IPS-20b (cell line): ENCODE measurements around the gene SPATA12.

ENCODE experiments used
- H3K27ac ChIP-seq: one replicate; pipeline ENCODE4 v1.5.1; 2013; ENCODE audit warnings: low read length
- H3K27me3 ChIP-seq: 2 replicates; pipeline ENCODE4 v1.6.1; 2013; ENCODE audit warnings: mild to moderate bottlenecking, low read length, inconsistent platforms; ENCODE audit not compliant: insufficient read depth
- H3K36me3 ChIP-seq: 2 replicates; pipeline ENCODE4 v1.6.1; 2013; ENCODE audit warnings: low read depth, mild to moderate bottlenecking, inconsistent platforms, low read length, moderate library complexity; ENCODE audit not compliant: insufficient read depth
- H3K4me1 ChIP-seq: 2 replicates; pipeline ENCODE4 v1.6.1; 2013; ENCODE audit warnings: mild to moderate bottlenecking, control low read depth, inconsistent platforms, low read length, moderate library complexity; ENCODE audit not compliant: insufficient read depth
- H3K4me3 ChIP-seq: 2 replicates; pipeline ENCODE4 v1.5.1; 2013; ENCODE audit warnings: mild to moderate bottlenecking, low read length, inconsistent platforms
- H3K9ac ChIP-seq: 2 replicates; pipeline ENCODE4 v1.6.1; 2013; ENCODE audit warnings: low read depth, mild to moderate bottlenecking, inconsistent platforms, low read length, moderate library complexity
- H3K9me3 ChIP-seq: 2 replicates; pipeline ENCODE4 v1.6.1; 2013; ENCODE audit warnings: mild to moderate bottlenecking, low read depth, low read length, inconsistent platforms; ENCODE audit not compliant: insufficient read depth

Gene SPATA12

GRCh38 chr3:57057351-57057750, 3.1 kb upstream of the SPATA12 start:
- Histone ChIP-seq H3K4me3 (no peak overlapping the region), H3K27ac (no peak overlapping the region), H3K4me1 (peaks cover 11% of the 10 kb centered on the region; the same call in 1 of the 2 replicates), H3K9me3 (no peaks in the 10 kb centered on the region), H3K9ac (no peak overlapping the region), H3K27me3 (no peaks in the 10 kb centered on the region), H3K36me3 (no peaks in the 10 kb centered on the region)

- no peaks in the 10 kb centered on the region for H3K9me3 ChIP-seq
- H3K4me1 ChIP-seq, result peaks cover 14% of the 10 kb centered on the region
- no peak overlapping the region for H3K9ac ChIP-seq
- H3K27me3 ChIP-seq, result no peaks in the 10 kb centered on the region
- H3K27ac ChIP-seq, result no peak overlapping the region
- H3K36me3 ChIP-seq, result no peaks in the 10 kb centered on the region
- H3K4me3 ChIP-seq, result no peak overlapping the region
Measured at GRCh38 chr3:57059411-57059810, 1.1 kb upstream of the SPATA12 start.

GRCh38 chr3:57061556-57061955, 1.1 kb downstream of the SPATA12 start:
- Histone ChIP-seq H3K27me3 (no peaks in the 10 kb centered on the region), H3K9ac (peak overlapping the region; percentile 35; the same call in 1 of the 2 replicates), H3K4me3 (no peak overlapping the region), H3K27ac (no peak overlapping the region), H3K9me3 (no peaks in the 10 kb centered on the region), H3K4me1 (peaks cover 14% of the 10 kb centered on the region), H3K36me3 (no peaks in the 10 kb centered on the region)

DNA sequence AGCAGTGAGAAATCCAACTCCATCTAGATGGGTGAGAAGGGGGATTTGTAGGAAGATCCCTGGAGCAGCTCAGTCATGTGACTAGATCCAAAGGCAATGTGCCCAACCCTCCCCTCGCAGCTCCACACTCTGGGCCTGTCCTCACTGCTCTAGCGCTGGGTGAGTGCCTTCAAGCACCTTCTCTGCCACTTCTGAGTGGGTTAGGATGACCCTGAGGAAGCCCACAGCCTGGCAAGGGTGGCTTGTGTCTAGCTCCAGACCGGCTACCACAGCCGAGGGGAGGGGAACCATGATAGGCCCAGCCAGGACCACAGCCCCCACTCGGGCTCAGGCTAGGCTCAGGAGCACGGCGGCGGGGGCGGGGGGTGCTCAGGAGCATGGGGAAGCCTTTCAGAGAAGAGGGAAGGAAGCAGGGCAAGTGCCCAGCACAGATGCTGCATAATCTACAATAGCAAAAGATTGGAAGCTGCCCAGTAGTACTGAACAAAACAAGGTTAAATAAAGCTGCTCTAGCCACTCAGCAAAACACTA, 1.7 kb downstream of the SPATA12 start:
- Histone ChIP-seq H3K4me1 (peaks cover 14% of the 10 kb centered on the region), H3K27me3 (no peaks in the 10 kb centered on the region), H3K9me3 (no peaks in the 10 kb centered on the region), H3K27ac (no peak overlapping the region), H3K36me3 (no peaks in the 10 kb centered on the region), H3K4me3 (no peak overlapping the region), H3K9ac (peak overlapping the region; percentile 35; the same call in 1 of the 2 replicates)

GRCh38 chr3:57063032-57063431, 2.6 kb downstream of the SPATA12 start:
- Histone ChIP-seq H3K27me3 (no peaks in the 10 kb centered on the region), H3K27ac (no peak overlapping the region), H3K36me3 (no peaks in the 10 kb centered on the region), H3K4me3 (no peak overlapping the region), H3K9me3 (no peaks in the 10 kb centered on the region), H3K9ac (no peak overlapping the region), H3K4me1 (peaks cover 14% of the 10 kb centered on the region)

- H3K4me1 ChIP-seq, result peaks cover 17% of the 10 kb centered on the region
- no peaks in the 10 kb centered on the region for H3K36me3 ChIP-seq
- no peak overlapping the region for H3K27ac ChIP-seq
- H3K9ac ChIP-seq, result no peak overlapping the region
- no peaks in the 10 kb centered on the region for H3K27me3 ChIP-seq
- no peak overlapping the region for H3K4me3 ChIP-seq
- no peaks in the 10 kb centered on the region for H3K9me3 ChIP-seq
Measured at GRCh38 chr3:57064001-57064400, 3.5 kb downstream of the SPATA12 start.

DNA sequence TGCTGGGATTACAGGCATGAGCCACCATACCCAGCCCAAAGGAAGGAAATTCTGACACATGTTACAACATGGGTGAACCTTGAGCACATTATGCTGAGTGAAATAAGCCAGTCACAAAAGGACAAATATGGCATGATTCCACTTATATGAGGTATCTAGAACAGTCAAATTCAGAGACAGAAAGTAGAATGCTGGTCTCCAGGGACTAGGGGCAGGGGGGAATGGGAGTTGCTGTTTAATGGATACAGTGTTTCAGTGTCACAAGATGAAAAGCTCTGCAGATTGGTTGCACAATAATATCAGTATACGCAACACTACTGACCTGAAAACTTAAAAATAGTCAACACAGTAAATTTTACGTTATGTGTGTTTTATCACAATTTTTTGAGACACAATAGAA, 4.1 kb downstream of the SPATA12 start:
- Histone ChIP-seq H3K4me1 (peaks cover 17% of the 10 kb centered on the region), H3K9ac (no peak overlapping the region), H3K27ac (no peak overlapping the region), H3K9me3 (no peaks in the 10 kb centered on the region), H3K36me3 (no peaks in the 10 kb centered on the region), H3K27me3 (no peaks in the 10 kb centered on the region), H3K4me3 (no peak overlapping the region)

DNA sequence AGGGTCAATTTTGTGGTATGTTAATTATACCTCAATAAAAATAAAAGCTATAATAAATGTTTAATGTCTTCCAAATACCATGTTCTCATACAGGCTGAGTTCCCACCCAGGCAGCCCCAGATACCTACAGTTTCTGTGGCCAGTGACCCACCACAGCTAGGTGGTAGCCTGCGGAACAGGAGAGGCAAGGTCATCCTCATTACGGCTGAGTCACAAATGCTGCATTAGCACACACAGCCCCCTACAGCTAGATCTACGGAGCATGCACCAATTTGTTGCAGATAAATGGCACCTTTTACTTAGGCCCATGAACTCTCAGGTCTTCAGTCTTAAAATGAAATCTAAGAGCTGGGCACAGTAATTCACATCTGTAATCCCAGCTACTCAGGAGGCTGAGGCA, 5.1 kb downstream of the SPATA12 start:
- Histone ChIP-seq H3K27me3 (no peaks in the 10 kb centered on the region), H3K9me3 (no peaks in the 10 kb centered on the region), H3K27ac (no peak overlapping the region), H3K4me1 (peaks cover 15% of the 10 kb centered on the region), H3K9ac (no peak overlapping the region), H3K36me3 (no peaks in the 10 kb centered on the region), H3K4me3 (no peak overlapping the region)

- no peaks in the 10 kb centered on the region for H3K36me3 ChIP-seq
- peaks cover 11% of the 10 kb centered on the region; the same call in 1 of the 2 replicates for H3K4me1 ChIP-seq
- no peak overlapping the region for H3K4me3 ChIP-seq
- H3K27ac ChIP-seq, result no peak overlapping the region
- H3K9me3 ChIP-seq, result no peaks in the 10 kb centered on the region
- H3K9ac ChIP-seq, result no peak overlapping the region
- no peaks in the 10 kb centered on the region for H3K27me3 ChIP-seq
Measured at GRCh38 chr3:57066471-57066870, 6.0 kb downstream of the SPATA12 start.

DNA sequence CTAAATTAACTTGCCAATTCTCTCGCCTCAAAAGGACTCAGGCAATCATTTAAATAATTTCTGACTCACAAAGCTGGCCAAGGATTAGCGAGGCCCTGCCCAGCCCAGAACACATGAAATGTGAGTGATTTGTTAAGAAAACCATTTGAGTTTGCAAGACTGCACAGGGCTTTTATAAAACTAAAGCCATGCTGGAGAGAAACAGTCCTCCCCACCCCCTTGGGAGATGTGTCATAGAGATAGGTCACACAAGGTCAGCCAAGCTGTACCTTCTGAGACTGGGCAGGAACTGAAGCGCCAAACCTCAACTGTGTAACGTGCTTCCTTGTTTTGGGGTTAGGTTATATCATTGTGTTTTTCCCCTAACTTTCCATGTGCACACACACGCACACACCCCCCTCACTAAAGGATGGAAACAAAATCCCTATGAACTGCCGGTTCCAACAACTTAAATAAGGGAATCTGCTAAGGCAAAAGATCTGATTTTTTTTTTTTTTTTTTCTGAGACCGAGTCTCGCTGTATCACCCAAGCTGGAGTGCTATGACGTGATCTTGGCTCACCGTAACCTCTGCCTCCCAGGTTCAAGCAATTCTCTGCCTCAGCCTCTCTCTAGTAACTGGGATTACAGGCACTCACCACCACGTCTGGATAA, 8.1 kb downstream of the SPATA12 start:
- no peak overlapping the region for H3K27ac ChIP-seq

DNA sequence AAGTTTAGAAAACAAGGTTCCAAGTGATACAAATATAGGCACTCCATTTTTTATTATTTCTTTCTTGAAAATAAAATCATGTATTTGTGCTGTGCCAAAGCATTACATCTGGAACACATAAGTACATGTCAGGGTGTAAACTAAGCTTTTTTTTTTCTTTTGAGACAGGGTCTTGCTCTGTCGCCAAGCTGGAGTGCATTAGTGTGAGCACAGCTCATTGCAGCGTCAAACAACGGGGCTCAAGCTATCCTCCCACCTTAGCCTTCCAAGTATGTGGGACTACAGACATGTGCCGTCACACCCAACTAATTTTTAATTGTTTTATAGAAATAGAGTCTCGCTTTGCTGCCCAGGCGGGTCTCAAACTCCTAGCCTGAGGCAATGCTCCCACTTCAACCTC, 9.0 kb downstream of the SPATA12 start:
- Histone ChIP-seq H3K27ac (no peak overlapping the region), H3K9ac (no peak overlapping the region), H3K36me3 (no peaks in the 10 kb centered on the region), H3K4me1 (0 out of 2 replicates have a peak, but pooled peaks cover 3% of the 10 kb centered on the region), H3K9me3 (no peaks in the 10 kb centered on the region), H3K27me3 (no peaks in the 10 kb centered on the region), H3K4me3 (no peak overlapping the region)

More for the DNA sequence above, 8.1 kb downstream of the SPATA12 start:
- peaks cover 3% of the 10 kb centered on the region; the same call in 1 of the 2 replicates for H3K4me1 ChIP-seq
- H3K27me3 ChIP-seq, result no peaks in the 10 kb centered on the region
- no peak overlapping the region for H3K4me3 ChIP-seq
- no peak overlapping the region for H3K9ac ChIP-seq
- no peaks in the 10 kb centered on the region for H3K9me3 ChIP-seq
- no peaks in the 10 kb centered on the region for H3K36me3 ChIP-seq

GRCh38 chr3:57073628-57074027, 13.2 kb downstream of the SPATA12 start:
- H3K9ac ChIP-seq, result no peak overlapping the region
- 0 out of 2 replicates have a peak, but pooled peaks cover 1% of the 10 kb centered on the region for H3K4me1 ChIP-seq
- peaks cover 23% of the 10 kb centered on the region for H3K27me3 ChIP-seq
- no peak overlapping the region for H3K4me3 ChIP-seq
- H3K9me3 ChIP-seq, result no peaks in the 10 kb centered on the region
- no peaks in the 10 kb centered on the region for H3K36me3 ChIP-seq
- H3K27ac ChIP-seq, result no peak overlapping the region
